Hematopoietic multipotent progenitor cell treated with erythropoietin and hydrocortisone succinate and interleukin-3 and kit ligand, for 8 days (in vitro differentiated cells): ENCODE results near the gene ADARB2.
"Not testable (repeated sequence)": the region's sequence is repeated elsewhere in the genome, so short reads cannot be mapped to it uniquely, and the experiment has no call there.

ENCODE experiments used
- DNase-seq: peaks from one replicate; pipeline ENCODE4 v3.0.0-alpha.2; 2015

The ADARB2 gene

GRCh38 chr10:1414893-1415292, 322.4 kb downstream of the ADARB2 start:
- DNase-seq: no peak

GRCh38 chr10:1414346-1414745, 323.0 kb downstream of the ADARB2 start:
- not testable (repeated sequence) for DNase-seq

- DNase-seq: no peak
These were observed 323.5 kb downstream of the ADARB2 start for GRCh38 chr10:1413823-1414222.

- no peak for DNase-seq
These were observed 324.1 kb downstream of the ADARB2 start for GRCh38 chr10:1413256-1413655.

- DNase-seq: no peak
These were observed 324.7 kb downstream of the ADARB2 start for GRCh38 chr10:1412531-1413189.

- no peak for DNase-seq
These were observed 325.4 kb downstream of the ADARB2 start for GRCh38 chr10:1411956-1412355.

GRCh38 chr10:1411451-1411850, 325.9 kb downstream of the ADARB2 start:
- no peak for DNase-seq

GRCh38 chr10:1410469-1411395, 326.6 kb downstream of the ADARB2 start:
- DNase-seq: no peak

GRCh38 chr10:1410032-1410431, 327.3 kb downstream of the ADARB2 start:
- no peak for DNase-seq

GRCh38 chr10:1409392-1409791, 327.9 kb downstream of the ADARB2 start:
- no peak for DNase-seq

- no peak for DNase-seq
These were observed 328.5 kb downstream of the ADARB2 start for GRCh38 chr10:1408651-1409367.

GRCh38 chr10:1406967-1407945, 330.1 kb downstream of the ADARB2 start:
- DNase-seq: no peak

GRCh38 chr10:1406132-1406966, 331.0 kb downstream of the ADARB2 start:
- DNase-seq: no peak

- no peak for DNase-seq
These were observed 332.7 kb downstream of the ADARB2 start for GRCh38 chr10:1404323-1405260.

- DNase-seq: no peak
These were observed 333.6 kb downstream of the ADARB2 start for GRCh38 chr10:1403508-1404322.

- DNase-seq: no peak
These were observed 334.4 kb downstream of the ADARB2 start for GRCh38 chr10:1402816-1403507.

GRCh38 chr10:1402016-1402770, 335.1 kb downstream of the ADARB2 start:
- no peak for DNase-seq
